Retinal pigment epithelial cell (primary cell): ENCODE measurements around the gene SLC25A6.
"Not testable (repeated sequence)": the region's sequence is repeated elsewhere in the genome, so short reads cannot be mapped to it uniquely, and the experiment has no call there.

Experiments
- DNase-seq: peaks from one replicate; pipeline ENCODE4 v3.0.0-alpha.2; 2010; ENCODE audit warnings: low read depth
- H3K4me3 ChIP-seq: 2 replicates; pipeline ENCODE4 v1.5.1; 2011; ENCODE audit warnings: mild to moderate bottlenecking, low read length, control low read depth, moderate library complexity
- CTCF ChIP-seq: conservative IDR thresholded peaks from 2 replicates; pipeline ENCODE4 v1.5.1; 2011; ENCODE audit warnings: low read depth, low read length, control low read depth, inconsistent platforms

The SLC25A6 gene

DNA sequence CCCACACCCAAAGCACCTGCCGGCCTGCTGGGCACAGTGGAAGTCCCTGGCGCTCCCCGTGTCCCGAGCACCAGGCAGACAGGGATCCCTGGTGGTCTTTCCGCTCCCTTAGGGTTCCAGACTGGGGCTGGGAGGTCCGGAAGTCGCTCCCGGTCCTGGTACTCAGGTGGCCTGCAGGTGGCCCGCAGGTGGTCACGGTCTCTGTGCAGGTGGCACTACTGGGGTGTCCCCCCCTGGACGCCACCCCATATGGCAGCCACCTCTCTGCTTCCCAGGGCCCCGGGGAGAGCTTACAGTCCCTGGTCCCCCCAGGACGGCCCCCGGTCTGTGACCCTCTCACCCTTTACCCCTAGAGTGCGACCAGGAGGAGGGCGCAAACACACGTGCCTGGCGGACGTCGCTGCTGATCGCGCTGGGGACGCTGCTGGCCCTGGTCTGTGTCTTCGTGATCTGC, 13.6 kb downstream of the SLC25A6 start:
- no peak overlapping the region for H3K4me3 ChIP-seq
- no peak for TF ChIP-seq CTCF
- DNase-seq = no peak

GRCh38 chrX:1368385-1368698, 23.6 kb downstream of the SLC25A6 start:
- H3K4me3 ChIP-seq = no peak overlapping the region
- no peak for DNase-seq
- no peak for TF ChIP-seq CTCF

DNA sequence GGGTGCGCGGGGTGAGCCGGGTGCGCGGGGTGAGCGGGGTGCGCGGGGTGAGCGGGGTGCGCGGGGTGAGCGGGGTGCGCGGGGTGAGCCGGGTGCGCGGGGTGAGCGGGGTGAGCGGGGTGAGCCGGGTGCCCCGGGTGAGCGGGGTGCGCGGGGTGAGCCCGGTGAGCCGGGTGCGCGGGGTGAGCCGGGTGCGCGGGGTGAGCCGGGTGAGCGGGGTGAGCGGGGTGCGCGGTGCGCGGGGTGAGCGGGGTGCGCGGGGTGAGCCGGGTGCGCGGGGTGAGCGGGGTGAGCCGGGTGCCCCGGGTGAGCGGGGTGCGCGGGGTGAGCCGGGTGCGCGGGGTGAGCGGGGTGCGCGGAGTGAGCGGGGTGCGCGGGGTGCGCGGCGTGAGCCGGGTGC, 25.6 kb downstream of the SLC25A6 start:
- DNase-seq, H3K4me3 ChIP-seq: not testable (repeated sequence)

DNA sequence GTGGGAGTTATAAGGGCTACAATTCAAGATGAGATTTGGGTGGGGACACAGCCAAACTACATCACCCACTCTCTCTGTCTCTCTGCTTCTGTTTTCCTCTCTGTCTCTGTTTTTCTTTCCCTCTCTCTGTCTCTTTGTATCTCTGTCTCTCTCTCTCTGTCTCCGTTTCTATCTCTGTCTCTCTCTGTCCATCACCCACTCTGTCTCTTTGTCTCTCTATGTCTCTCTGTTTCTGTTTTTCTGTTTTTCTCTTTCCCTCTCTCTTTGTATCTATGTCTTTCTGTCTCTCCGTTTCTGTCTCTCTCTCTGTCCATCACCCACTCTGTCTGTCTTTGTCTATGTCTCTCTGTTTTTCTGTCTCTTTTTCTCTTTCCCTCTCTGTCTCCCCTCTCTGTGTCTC, 30.0 kb downstream of the SLC25A6 start:
- no peak for TF ChIP-seq CTCF
- DNase-seq = no peak
- no peak overlapping the region for H3K4me3 ChIP-seq

DNA sequence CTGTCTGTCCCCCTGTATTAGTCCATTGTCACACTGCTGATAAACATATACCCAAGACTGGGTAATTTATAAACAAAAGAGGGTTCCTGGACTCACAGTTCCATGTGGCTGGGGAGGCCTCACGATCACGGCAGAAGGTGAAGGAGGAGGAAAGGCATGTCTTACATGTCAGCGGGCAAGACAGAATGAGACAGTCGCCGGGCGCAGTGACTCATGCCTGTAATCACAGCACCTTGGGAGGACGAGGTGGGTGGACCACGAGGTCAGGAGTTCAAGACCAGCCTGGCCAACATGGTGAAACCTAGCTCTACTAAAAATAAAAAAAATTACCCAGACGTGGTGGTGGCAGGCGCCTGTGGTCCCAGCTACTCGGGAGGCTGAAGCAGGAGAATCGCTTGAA, 30.6 kb downstream of the SLC25A6 start:
- DNase-seq = no peak
- no peak for TF ChIP-seq CTCF

GRCh38 chrX:1360171-1360570, 31.7 kb downstream of the SLC25A6 start:
- DNase-seq = no peak
- no peak overlapping the region for H3K4me3 ChIP-seq
- TF ChIP-seq CTCF = no peak

More for the DNA sequence above, 30.6 kb downstream of the SLC25A6 start:
- H3K4me3 ChIP-seq = no peak overlapping the region

- no peak overlapping the region for H3K4me3 ChIP-seq
- DNase-seq = no peak
- TF ChIP-seq CTCF = no peak
Observed at GRCh38 chrX:1359477-1359873, 32.4 kb downstream of the SLC25A6 start.
